Stimulated activated naive CD8-positive, alpha-beta T cell treated with anti-CD3 and anti-CD28 coated beads, Interleukin-15, Interleukin-2, amounts not matched to agents 100 ng/mL and 50 ng/mL, for 24 hours (primary cell): ENCODE data around the gene TRIP10.
"Not testable (repeated sequence)": the region's sequence is repeated elsewhere in the genome, so short reads cannot be mapped to it uniquely, and the experiment has no call there.

ENCODE experiments used
- H3K27ac Mint-ChIP-seq: one replicate; pipeline ENCODE4 v1.8.0; 2021; ENCODE audit warnings: mild to moderate bottlenecking, mixed read lengths
- H3K27me3 Mint-ChIP-seq: one replicate; pipeline ENCODE4 v1.8.0; 2021; ENCODE audit warnings: mixed read lengths
- H3K36me3 Mint-ChIP-seq: one replicate; pipeline ENCODE4 v1.8.0; 2021; ENCODE audit warnings: low read depth, mixed read lengths
- H3K4me1 Mint-ChIP-seq: one replicate; pipeline ENCODE4 v1.8.0; 2021; ENCODE audit warnings: low read depth, mixed read lengths
- H3K4me3 Mint-ChIP-seq: one replicate; pipeline ENCODE4 v1.8.0; 2021; ENCODE audit warnings: mild to moderate bottlenecking, mixed read lengths
- H3K9me3 Mint-ChIP-seq: one replicate; pipeline ENCODE4 v1.8.0; 2021; ENCODE audit warnings: mixed read lengths

TRIP10 gene

DNA sequence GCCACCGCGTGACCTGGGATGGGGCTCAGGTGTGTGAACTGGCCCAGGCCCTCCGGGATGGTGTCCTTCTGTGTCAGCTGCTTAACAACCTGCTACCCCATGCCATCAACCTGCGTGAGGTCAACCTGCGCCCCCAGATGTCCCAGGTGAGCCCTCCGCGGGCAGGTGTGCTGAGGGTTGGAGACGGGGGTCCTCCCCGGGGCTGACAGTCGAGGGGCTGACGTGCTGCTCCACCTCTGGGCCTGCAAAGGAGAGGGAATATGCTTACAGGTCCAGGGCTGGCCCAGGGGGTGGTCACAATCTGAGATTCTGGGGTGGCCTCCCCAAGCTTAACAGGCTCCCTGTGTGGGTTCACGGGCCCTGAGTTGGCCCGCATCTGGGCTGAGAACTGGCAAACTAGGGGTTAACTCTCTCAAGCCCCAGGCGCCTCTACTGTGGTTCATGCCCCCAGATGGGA, 33.4 kb downstream of the TRIP10 start:
- Mint-ChIP-seq H3K36me3 (peaks cover 29% of the 10 kb centered on the region), H3K27me3 (no peaks in the 10 kb centered on the region), H3K4me1 (peaks cover 60% of the 10 kb centered on the region), H3K4me3 (peak overlapping the region; percentile 95), H3K9me3 (peaks cover 6% of the 10 kb centered on the region), H3K27ac (peak overlapping the region; percentile 89)

DNA sequence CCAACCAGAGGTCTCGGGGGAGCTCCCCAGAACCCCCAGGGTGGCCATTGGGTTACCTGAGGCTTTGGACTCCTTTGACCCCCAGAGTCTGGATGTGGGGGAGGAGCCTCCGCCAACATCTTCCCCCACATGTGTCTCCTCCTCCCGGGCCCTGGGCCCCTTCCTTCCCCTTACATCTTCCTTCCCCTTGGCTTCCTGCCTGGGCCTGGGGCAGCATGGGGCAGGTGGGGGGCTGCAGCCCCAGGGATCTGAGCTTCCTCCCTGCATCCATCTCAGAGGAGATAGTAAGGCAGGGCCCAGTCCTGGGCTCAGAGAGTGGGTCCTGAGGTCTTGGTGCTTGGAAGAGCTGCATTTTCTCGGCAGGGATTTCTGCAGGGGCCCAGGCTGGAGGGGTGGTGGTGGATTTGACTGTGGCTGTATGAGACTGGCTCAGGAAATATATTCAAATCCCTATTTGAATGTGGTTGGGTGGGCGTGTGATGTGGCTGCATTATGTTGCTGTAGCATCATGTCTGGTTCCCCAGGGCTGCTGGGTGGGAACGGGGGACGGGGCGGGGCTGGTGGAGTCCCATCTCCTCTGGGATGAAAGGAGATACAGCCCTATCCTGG, 33.9 kb downstream of the TRIP10 start:
- Mint-ChIP-seq H3K36me3 (peaks cover 33% of the 10 kb centered on the region), H3K4me3 (peak overlapping the region; percentile 95), H3K9me3 (peaks cover 6% of the 10 kb centered on the region), H3K27ac (peak overlapping the region; percentile 89), H3K4me1 (peaks cover 60% of the 10 kb centered on the region), H3K27me3 (no peaks in the 10 kb centered on the region)

DNA sequence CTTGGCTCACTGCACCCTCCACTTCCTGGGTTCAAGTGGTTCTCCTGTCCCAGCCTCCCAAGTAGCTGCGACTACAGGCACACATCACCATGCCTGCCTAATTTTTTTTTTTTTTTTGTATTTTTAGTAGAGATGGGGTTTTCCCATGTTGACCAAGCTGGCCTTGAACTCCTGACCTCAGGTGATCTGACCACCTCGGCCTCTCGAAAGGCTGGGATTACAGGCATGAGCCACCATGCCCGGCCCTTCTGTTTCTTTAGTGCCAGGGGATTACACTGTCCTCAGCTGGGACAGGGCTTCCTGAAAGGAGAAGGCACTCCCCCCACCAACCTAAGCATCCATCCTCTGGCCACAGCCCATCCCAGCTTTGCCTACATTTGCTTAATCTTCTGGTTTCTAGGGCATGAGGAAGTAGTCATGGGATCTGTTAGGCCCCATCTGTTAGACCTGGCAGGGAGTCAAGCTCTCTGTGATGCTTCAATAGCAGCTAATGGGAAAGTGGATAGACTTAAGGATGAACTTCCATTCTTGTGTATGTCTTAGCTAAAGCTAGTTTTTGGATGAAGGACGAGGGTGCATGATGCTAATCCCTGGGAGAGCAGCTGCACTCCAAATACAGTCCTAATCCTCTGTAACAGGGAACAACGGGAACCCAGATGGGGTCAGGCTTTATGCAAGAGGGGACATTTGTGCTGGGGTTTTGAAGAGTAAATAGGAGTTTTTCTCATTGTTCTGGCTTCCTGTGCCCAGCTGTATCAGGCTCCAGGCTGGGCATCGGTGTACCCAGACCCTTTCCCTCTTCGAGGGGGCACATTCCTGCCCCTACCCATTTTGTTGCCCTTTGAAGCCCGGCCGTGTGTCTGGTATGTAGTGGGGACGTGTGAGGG, 35.6 kb downstream of the TRIP10 start:
- Mint-ChIP-seq H3K9me3 (peaks cover 6% of the 10 kb centered on the region), H3K27ac (peak overlapping the region; percentile 70), H3K4me1 (peaks cover 60% of the 10 kb centered on the region), H3K36me3 (peaks cover 34% of the 10 kb centered on the region), H3K27me3 (no peaks in the 10 kb centered on the region), H3K4me3 (peak overlapping the region; percentile 60)

DNA sequence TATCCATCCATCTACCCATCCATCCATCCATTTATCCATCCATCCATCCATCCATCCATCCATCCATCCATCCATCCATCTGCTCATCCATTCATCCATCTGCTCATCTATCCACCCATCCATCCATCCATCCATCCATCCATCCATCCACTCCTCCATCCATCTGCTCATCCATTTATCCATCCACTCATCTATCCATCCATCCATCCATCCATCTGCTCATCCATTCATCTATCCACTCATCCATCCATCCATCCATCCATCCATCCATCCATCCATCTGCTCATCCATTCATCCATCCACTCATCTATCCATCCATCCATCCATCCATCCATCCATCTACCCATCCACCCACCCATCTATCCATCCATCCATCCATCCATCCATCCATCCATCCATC, 36.6 kb downstream of the TRIP10 start:
- Mint-ChIP-seq H3K27ac (peak overlapping the region; percentile 52), H3K36me3 (peaks cover 36% of the 10 kb centered on the region), H3K4me1 (peaks cover 64% of the 10 kb centered on the region)
- not testable (repeated sequence) for H3K27me3 Mint-ChIP-seq, H3K4me3 Mint-ChIP-seq, H3K9me3 Mint-ChIP-seq

DNA sequence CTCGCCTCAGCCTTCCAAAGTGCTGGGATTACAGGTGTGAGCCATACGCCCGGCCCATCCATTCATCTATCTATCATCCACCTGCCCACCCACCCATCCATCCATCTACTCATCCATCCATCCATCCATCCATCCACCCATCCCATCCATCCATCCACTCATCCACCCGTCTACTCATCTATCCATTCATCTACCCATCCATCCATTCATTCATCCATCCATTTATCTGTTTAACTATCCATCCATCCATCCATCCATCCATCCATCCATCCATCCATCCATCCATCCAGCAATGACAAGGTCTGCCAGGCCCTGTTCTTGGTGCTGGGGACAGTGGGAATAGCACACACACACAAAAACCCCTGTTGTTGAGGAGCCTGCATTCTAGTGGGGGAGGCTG, 37.5 kb downstream of the TRIP10 start:
- Mint-ChIP-seq H3K4me3 (no peak overlapping the region), H3K27ac (peak overlapping the region; percentile 41), H3K4me1 (peaks cover 68% of the 10 kb centered on the region), H3K9me3 (peaks cover 6% of the 10 kb centered on the region), H3K36me3 (peaks cover 42% of the 10 kb centered on the region), H3K27me3 (no peaks in the 10 kb centered on the region)

DNA sequence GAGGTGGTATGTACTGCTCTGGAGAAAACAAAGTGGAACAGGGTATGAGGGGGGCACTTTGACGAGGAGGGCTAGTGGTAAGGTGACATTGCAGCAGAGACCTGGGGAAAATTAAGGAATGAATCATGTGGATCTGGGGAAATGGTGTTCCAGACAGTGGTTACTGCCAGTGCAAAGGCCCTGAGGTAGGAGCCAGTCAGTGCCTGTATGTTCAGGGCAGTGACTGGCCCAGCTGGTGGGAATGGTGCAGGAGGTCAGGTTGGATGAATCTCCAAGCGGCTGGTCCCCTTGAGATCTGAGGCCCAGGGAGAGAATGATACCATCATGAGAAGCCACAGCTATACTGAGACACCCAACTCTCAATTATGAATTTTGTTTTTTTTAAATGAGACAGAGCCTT, 38.0 kb downstream of the TRIP10 start:
- Mint-ChIP-seq H3K9me3 (peaks cover 6% of the 10 kb centered on the region), H3K36me3 (peaks cover 42% of the 10 kb centered on the region), H3K27me3 (no peaks in the 10 kb centered on the region), H3K4me3 (no peak overlapping the region), H3K27ac (peak overlapping the region; percentile 41), H3K4me1 (peaks cover 64% of the 10 kb centered on the region)

DNA sequence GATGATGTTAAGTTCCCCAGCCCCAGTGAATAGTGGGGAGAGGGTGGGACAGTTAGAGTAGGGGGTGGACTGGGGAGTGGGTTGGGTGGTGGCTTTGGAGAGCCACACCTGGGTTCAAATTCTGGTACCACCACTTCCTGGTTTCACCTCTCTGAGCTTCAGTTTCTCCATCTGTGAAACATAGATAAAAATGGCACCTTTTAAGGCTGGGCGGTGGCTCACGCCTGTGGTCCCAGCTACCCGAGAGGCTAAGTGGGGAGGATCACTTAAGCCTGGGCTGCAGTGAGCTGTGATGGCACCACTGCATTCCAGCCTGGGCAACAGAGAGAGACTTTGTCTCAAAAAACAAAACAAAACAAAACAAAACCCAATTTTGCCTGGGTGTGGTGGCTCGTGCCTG, 38.9 kb downstream of the TRIP10 start:
- Mint-ChIP-seq H3K27ac (peak overlapping the region; percentile 49), H3K27me3 (no peaks in the 10 kb centered on the region), H3K4me3 (no peak overlapping the region), H3K36me3 (peaks cover 42% of the 10 kb centered on the region), H3K4me1 (peaks cover 70% of the 10 kb centered on the region), H3K9me3 (peaks cover 6% of the 10 kb centered on the region)

DNA sequence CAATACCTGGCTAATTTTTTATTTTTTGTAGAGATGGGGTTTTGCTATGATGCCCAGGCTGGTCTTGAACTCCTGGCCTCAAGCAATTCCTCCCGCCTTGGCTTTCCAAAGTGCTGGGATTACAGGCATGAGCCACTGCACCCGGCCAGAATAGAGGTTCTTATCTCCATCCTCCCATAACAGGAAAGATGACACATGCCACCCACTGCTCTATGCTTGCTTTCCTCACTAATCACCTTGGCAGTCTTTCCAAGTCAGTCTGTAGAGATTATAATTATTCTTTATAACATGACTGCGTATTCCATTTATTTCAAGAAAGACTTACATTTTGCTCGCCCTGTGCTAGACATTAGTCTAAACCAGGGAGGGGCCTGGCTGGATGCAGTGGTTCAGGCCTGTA, 39.7 kb downstream of the TRIP10 start:
- Mint-ChIP-seq H3K4me3 (no peak overlapping the region), H3K9me3 (peaks cover 6% of the 10 kb centered on the region), H3K4me1 (peaks cover 71% of the 10 kb centered on the region), H3K27me3 (no peaks in the 10 kb centered on the region), H3K36me3 (peaks cover 42% of the 10 kb centered on the region), H3K27ac (no peak overlapping the region)

DNA sequence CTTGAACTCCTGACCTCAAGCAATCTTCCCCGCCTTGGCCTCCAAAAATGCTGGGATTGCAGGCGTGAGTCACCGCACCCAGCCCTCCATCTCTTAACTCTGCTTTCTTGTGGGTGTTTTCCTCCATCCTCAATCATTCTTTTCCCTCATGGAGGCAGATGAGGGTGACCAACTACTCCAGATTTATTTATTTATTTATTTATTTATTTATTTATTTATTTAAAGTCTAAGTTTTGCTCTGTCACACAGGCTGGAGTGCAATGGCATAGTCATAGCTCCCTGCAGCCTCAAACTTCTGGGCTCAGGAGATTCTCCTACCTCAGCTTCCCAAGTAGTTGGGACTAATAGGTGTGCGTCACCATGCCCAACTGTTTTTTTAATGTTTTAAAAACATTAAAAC, 47.9 kb downstream of the TRIP10 start:
- no peaks in the 10 kb centered on the region for H3K27me3 Mint-ChIP-seq
- peaks cover 51% of the 10 kb centered on the region for H3K4me1 Mint-ChIP-seq
- peaks cover 41% of the 10 kb centered on the region for H3K36me3 Mint-ChIP-seq
- H3K4me3 Mint-ChIP-seq, result no peak overlapping the region
- H3K27ac Mint-ChIP-seq, result no peak overlapping the region
- H3K9me3 Mint-ChIP-seq, result no peaks in the 10 kb centered on the region

DNA sequence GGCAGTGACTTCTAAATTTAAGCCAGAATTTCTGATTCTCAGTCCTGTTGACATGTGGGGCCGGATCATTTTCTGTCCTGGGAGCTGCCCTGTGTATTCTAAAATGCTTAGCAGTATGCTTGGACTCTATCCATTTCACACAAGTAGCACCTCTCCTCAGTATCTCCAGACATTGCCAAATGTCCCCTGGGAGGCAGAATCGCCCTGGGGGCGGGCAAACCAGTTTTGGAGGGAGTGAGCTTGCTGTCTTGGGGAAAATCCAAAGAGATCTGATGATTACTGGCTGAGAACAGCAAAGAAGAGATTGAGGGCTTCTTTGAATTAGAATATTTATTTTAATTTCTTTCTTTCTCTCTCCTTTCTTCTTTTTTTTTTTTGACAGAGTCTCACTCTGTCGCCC, 49.4 kb downstream of the TRIP10 start:
- H3K27ac Mint-ChIP-seq, result no peak overlapping the region

DNA sequence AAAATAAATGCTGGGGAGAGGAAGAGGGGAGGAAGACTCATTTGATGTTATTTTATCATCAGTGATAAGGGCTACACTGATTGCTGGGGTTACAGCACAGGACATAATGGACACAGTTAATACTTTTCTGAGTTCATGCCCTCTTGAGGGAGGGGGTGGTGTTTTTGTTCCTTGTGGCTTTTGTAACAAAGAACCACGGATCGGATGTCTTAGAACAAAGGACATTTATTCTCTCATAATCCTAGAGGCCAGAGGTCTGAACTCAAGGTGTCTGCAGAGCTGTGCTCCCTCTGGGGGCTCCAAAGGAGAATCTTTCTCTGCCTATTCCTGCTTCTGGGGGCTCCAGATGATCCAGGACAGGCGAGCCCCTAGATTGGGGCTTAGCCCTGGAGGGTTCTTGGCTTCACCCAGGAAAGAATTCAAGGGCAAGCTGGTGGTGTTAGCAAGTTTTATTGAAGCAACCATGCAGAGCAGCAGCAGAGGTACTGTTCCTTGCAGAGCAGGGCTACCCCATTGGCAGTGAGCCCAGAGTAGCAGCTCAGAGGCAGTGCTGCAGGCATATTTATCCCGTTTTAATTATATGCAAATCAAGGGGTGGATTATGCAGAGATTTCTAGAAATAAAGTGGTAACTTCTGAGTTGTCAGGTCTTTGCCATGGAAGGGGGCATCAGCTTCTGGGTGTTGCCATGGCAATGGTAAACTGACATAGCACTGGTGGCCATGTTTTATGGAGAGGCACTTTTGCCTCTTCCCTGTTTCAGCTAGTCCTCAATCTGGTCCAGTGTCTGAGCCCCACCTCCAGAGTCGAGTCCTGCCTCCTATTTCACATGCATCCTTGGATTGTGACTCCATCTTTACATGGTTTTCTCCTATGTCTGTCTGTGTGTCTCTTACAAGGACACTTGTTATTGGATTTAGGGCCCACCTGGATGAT, 51.0 kb downstream of the TRIP10 start:
- Mint-ChIP-seq H3K36me3 (peaks cover 61% of the 10 kb centered on the region), H3K4me3 (no peak overlapping the region), H3K27me3 (no peaks in the 10 kb centered on the region), H3K4me1 (peaks cover 55% of the 10 kb centered on the region), H3K27ac (no peak overlapping the region), H3K9me3 (peaks cover 5% of the 10 kb centered on the region)

More for the DNA sequence above, 49.4 kb downstream of the TRIP10 start:
- Mint-ChIP-seq H3K36me3 (peaks cover 52% of the 10 kb centered on the region), H3K4me1 (peaks cover 51% of the 10 kb centered on the region), H3K9me3 (no peaks in the 10 kb centered on the region), H3K27me3 (no peaks in the 10 kb centered on the region), H3K4me3 (no peak overlapping the region)

DNA sequence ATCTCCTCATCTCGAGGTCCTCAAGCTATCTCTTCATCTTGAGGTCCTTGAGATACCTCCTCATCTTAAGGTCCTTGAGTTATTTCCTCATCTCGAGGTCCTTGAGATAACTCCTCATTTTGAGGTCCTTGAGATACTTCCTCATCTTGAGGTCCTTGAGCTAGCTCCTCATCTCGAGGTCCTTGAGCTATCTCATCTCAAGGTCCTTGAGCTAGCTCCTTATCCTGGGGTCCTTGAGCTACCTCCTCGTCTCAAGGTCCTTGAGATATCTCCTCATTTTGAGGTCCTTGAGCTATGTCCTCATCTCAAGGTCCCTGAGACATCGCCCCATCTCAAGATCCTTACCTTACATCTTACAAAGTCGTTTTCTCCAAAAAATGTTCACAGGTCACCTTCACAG, 51.8 kb downstream of the TRIP10 start:
- Mint-ChIP-seq H3K4me3 (no peak overlapping the region), H3K4me1 (peaks cover 59% of the 10 kb centered on the region), H3K27ac (peak overlapping the region; percentile 14), H3K9me3 (peaks cover 5% of the 10 kb centered on the region), H3K27me3 (no peaks in the 10 kb centered on the region), H3K36me3 (peaks cover 63% of the 10 kb centered on the region)

DNA sequence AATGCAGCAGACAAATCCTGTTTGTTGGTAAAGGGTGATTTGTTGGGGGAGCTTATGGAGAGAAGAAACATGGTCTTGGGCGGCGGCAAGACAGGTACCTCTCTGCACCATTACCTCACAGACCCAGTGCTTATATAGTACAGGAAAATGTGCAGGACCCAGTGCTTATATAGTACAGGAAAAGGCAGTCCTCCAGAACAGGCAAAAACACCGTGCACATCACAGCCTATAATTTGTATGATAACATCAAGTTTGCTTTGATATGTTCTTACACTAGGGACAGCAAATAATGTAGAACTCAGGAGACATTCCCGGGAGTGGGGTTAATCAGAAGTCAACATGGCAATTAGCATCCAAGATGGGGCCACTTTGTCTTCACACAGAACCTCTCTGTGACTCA, 53.9 kb downstream of the TRIP10 start:
- Mint-ChIP-seq H3K4me1 (peaks cover 75% of the 10 kb centered on the region), H3K9me3 (peaks cover 5% of the 10 kb centered on the region), H3K27me3 (no peaks in the 10 kb centered on the region), H3K36me3 (peaks cover 63% of the 10 kb centered on the region), H3K27ac (no peak overlapping the region), H3K4me3 (no peak overlapping the region)

DNA sequence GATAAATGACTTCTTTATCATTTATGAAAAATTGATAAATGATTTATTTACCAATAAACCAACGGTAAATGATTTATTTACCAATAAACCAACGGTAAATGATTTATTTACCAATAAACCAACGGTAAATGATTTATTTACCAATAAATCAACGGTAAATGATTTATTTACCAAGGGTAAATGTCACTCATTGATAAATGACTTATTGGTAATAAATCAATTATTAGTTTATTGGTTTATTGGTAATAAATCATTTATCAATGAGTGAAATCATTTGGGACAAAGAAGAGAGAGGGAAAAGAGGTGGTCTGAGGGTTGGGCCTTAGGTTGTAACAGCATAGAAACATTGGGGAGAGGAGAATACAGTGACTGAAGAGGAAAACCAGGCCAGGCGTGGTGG, 54.5 kb downstream of the TRIP10 start:
- Mint-ChIP-seq H3K36me3 (peaks cover 66% of the 10 kb centered on the region), H3K4me3 (no peak overlapping the region), H3K27me3 (no peaks in the 10 kb centered on the region), H3K27ac (no peak overlapping the region), H3K9me3 (peaks cover 5% of the 10 kb centered on the region), H3K4me1 (peaks cover 73% of the 10 kb centered on the region)
